ENCODE data around the gene CDKN2D. TPM values are rescaled to one million over a fixed set of nuclear protein-coding genes. Genes with fewer than 3 reads are reported as not detected.

CDKN2D gene
- total RNA-seq, 4 donors from 2014 or later, result 2.9 to 21.4 (median 7.5) TPM

DNA sequence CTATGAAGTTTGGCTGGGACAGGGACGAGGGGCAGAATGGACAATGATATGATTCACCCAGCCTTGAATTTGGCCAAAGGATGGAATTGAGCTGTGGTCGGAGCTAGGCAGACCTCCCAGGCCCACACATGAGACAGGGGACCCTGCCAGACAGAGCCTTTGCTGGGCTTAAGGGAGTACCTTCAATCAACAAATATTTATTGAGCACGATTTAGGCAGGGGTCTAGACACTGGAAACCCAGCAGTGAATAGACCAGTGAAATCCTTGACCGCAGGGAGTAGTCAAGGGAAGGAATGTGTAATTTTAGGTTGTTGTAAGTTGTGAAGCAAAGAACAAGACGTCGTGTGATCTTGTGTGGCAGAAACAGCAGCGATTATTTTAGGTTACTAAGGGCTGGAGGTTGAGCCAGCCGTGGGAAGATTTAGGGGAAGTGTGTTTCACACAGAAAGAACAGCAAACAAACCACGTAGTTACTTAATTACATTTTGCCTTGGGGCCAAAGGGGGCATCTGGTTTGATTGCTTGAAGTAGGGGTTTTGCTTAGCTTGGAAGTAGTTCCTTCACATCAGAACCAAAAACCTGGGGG, 35.2 kb upstream of the CDKN2D start:
- ATAC-seq (ENCODE audit: low FRiP score), result no peak
- DNase-seq (ENCODE audit: low spot score), result no peak
- TF ChIP-seq, protein P1, sequence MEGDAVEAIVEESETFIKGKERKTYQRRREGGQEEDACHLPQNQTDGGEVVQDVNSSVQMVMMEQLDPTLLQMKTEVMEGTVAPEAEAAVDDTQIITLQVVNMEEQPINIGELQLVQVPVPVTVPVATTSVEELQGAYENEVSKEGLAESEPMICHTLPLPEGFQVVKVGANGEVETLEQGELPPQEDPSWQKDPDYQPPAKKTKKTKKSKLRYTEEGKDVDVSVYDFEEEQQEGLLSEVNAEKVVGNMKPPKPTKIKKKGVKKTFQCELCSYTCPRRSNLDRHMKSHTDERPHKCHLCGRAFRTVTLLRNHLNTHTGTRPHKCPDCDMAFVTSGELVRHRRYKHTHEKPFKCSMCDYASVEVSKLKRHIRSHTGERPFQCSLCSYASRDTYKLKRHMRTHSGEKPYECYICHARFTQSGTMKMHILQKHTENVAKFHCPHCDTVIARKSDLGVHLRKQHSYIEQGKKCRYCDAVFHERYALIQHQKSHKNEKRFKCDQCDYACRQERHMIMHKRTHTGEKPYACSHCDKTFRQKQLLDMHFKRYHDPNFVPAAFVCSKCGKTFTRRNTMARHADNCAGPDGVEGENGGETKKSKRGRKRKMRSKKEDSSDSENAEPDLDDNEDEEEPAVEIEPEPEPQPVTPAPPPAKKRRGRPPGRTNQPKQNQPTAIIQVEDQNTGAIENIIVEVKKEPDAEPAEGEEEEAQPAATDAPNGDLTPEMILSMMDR (IDR thresholded peaks at IDR 0.05), result no peak

DNA sequence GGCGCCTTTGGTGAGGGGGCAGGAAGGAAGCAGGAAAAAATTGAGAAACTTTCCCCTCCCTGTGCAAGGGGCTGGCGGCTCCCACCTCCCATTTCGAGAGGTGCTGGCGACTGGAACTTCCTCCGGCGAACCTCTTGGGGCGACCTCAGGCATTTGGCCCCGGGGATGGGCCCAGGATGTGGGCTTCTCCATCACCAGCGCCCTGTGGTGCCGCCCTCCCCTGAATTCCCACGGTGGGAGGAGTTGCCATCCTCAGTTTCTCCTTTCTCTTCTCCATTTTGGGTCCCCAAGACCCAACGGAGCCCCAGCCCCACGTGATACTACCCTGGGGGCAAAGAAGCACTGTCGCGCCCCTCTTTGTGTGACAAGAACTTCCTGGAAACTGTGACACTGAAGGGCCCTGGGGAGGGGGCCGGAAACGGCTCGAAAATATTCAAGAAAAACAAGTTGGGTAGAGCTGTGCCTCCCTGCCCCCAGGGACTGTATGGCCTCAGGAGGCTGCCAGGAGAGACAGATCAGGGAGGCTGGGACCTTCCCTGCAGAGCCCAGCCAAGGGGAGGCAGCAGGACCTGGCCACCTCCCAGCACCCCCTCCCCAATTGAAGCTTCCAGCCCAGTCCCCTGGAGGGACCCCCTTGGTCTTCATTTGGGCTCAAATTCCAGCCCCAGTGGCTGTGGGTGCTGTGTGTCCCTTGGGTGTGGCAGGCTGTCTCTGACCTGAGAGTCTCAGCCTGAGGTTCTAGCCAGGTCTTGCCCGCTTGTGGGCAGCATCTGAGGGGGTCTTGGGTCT, 34.5 kb upstream of the CDKN2D start:
- DNase-seq (ENCODE audit: low spot score), result no peak
- TF ChIP-seq, protein P1 (IDR thresholded peaks at IDR 0.05), result no peak
- ATAC-seq (ENCODE audit: low FRiP score), result no peak

DNA sequence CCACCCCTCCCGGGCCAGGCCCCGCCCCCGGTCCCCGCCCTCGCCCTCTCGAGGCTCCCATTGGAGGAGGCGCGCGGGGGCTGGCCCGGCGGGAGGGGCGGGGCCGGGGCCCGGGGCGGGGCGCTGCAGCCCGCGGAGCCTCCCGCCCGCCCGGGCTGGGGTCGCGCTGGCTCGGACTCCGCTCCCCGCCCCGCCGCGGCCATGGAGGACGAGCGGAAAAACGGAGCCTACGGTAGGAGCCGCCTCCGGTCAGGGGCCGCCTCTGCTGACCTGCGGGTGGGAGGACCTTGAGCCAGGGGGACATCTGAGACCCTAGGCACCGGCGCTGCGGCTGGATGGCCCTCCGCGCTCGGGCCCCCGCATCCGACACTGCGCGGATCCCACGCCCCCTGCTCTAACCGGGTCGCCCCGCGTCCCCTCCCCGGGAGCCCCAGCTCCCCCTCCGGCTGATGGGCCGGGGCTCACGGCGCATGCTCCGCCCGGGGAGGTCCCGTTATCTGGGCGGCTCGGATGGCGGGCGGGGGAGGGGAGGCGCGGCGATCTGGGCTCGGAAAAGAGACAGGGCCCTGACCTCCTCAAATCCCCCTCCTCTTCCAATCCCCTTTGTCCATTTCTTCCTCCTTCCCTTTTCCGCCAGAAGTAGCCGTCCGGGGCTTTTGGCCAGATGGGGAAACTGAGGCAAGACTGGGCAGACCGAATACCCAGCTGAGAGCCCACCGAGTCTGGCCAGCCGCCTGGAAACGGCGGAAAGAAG, 33.7 kb upstream of the CDKN2D start:
- TF ChIP-seq, protein P1 (IDR thresholded peaks at IDR 0.05), result no peak
- ATAC-seq (ENCODE audit: low FRiP score) (peak; percentile 95), DNase-seq (ENCODE audit: low spot score) (peak; percentile 52)

DNA sequence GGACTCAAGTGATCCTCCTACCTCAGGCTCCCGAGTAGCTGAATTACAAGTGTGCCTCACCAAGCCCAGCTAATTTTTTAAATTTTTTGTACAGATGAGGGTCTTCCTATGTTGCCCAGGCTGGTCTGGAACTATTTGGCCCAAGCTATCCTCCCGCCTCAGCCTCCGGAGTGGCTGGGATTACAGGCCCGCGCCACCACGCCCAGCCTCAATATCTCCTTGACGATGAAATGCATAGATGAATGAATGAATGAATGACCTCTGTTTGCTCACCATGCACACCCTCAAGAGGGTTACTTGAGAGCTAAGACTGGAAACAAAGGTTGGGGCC, 33.2 kb upstream of the CDKN2D start:
- TF ChIP-seq, protein P1 (IDR thresholded peaks at IDR 0.05), result no peak
- DNase-seq (ENCODE audit: low spot score) (no peak), ATAC-seq (ENCODE audit: low FRiP score) (no peak)

DNA sequence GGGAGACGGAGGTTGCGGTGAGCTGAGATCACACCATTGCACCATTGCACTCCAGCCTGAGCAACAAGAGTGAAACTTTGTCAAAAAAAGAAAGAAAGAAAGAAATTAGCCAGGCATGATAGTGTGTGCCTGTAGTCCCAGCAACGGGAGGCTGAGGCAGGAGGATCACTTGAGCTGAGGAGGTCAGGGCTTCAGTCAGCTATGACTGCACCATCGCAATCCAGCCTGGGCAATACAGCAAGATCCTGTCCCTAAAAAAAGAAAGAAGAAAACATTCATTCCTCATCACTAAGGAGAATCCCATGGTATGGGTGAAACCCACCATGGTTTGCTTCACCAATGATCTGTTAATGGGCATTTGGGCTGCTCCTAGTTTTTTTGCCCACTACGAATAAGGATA, 31.4 kb upstream of the CDKN2D start:
- TF ChIP-seq, protein P1 (IDR thresholded peaks at IDR 0.05), result no peak
- ATAC-seq (ENCODE audit: low FRiP score) (no peak), DNase-seq (ENCODE audit: low spot score) (no peak)

DNA sequence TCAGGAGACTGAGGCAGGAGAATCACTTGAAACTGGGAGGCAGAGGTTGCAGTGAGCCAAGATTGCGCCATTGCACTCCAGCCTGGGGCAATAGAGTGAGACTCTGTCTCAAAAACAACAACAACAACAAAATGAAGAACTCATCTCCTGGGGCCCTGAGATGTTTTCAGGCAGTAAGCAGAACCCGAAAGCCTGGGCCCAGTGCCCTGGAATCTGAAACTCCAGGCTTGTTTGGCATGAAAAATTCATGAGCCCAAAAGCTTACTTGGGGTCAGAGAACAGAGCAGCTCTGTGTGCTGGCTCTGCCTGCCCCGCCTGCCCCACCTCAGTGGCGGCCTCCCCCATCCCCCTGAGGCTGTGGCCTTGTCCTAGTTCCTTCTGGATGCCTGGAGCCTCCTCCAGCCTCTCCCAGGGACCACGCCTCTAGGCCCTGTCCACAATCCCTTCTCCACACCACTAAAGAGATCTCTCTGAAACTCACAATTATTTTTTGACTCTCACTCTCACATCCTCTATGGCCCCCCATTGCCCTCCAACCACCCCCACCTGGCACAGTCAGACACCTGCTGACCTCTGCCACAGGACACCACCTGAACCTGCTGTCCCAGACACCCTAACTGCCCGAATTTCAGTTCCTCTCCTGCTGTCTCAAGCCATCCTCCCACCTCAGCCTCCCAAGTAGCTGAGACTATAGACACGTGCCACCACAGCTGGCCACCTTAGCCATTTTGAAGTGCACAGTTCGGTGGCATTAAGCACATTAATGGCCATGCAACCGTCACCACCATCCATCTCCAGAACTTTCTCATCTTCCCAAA, 25.2 kb upstream of the CDKN2D start:
- ATAC-seq (ENCODE audit: low FRiP score), result peak; percentile 71
- DNase-seq (ENCODE audit: low spot score), result no peak
- TF ChIP-seq, protein P1 (IDR thresholded peaks at IDR 0.05), result no peak

All from omental fat pad (tissue), 4 donors.